GM23338 (cell line): ENCODE data around the gene ING4. TPM values are rescaled to one million over a fixed set of nuclear protein-coding genes. Genes with fewer than 3 reads are reported as not detected.

Experiments used
- ATAC-seq: fragments of 200-7000 bp; cut with Tn5 transposase; 3 replicates; pipeline ENCODE4 v1.9.1; 2020
- DNase-seq: peaks from one replicate; pipeline ENCODE4 v3.0.0-alpha.2; 2015; ENCODE audit warnings: low spot score
- H2AFZ ChIP-seq: fragments of 200-600 bp; sonication (generic); 2 replicates; pipeline ENCODE4 v1.8.0; 2016; ENCODE audit warnings: antibody characterized with exemption, mild to moderate bottlenecking, moderate library complexity
- H3F3A ChIP-seq: fragments of 200-600 bp; sonication (generic); replicated peaks from 2 replicates; pipeline ENCODE4 v1.8.0; 2017; ENCODE audit warnings: antibody characterized with exemption, mixed run types, low read depth
- H3K27ac ChIP-seq: fragments of 200-600 bp; sonication (generic); 2 replicates; pipeline ENCODE4 v1.6.1; 2016; ENCODE audit warnings: low read depth
- H3K27me3 ChIP-seq: fragments of 200-600 bp; sonication (generic); 2 replicates; pipeline ENCODE4 v1.8.0; 2016; ENCODE audit warnings: mild to moderate bottlenecking, mixed run types, moderate library complexity; ENCODE audit not compliant: insufficient read depth
- H3K36me3 ChIP-seq: fragments of 200-600 bp; sonication (generic); 2 replicates; pipeline ENCODE4 v1.8.0; 2016; ENCODE audit warnings: mild to moderate bottlenecking; ENCODE audit not compliant: insufficient read depth
- H3K4me1 ChIP-seq: fragments of 200-600 bp; sonication (generic); 2 replicates; pipeline ENCODE4 v1.8.0; 2016; ENCODE audit warnings: mild to moderate bottlenecking, moderate library complexity; ENCODE audit not compliant: insufficient read depth
- H3K4me2 ChIP-seq: fragments of 200-600 bp; sonication (generic); 2 replicates; pipeline ENCODE4 v1.7.1; 2017; ENCODE audit warnings: mixed run types
- H3K4me3 ChIP-seq: fragments of 200-600 bp; sonication (generic); 2 replicates; pipeline ENCODE4 v1.6.1; 2016; ENCODE audit warnings: mixed run types
- H3K79me2 ChIP-seq: fragments of 200-600 bp; sonication (generic); replicated peaks from 2 replicates; pipeline ENCODE4 v1.8.0; 2017; ENCODE audit warnings: mild to moderate bottlenecking; ENCODE audit not compliant: insufficient read depth
- H3K9me2 ChIP-seq: fragments of 200-600 bp; sonication (generic); 2 replicates; pipeline ENCODE4 v1.8.0; 2017; ENCODE audit not compliant: insufficient read depth
- H4K20me1 ChIP-seq: fragments of 200-600 bp; sonication (generic); replicated peaks from 2 replicates; pipeline ENCODE4 v1.8.0; 2017; ENCODE audit warnings: mild to moderate bottlenecking; ENCODE audit not compliant: insufficient read depth
- H3K27ac Mint-ChIP-seq: 2 replicates; pipeline ENCODE4 v1.8.0; 2020; ENCODE audit warnings: inconsistent platforms, mild to moderate bottlenecking, moderate library complexity, mixed read lengths
- H3K27me3 Mint-ChIP-seq: 3 replicates; pipeline ENCODE4 v1.8.0; 2022; ENCODE audit warnings: low read depth, mild to moderate bottlenecking, moderate library complexity, mixed read lengths, inconsistent platforms; ENCODE audit not compliant: insufficient read depth, poor library complexity
- H3K36me3 Mint-ChIP-seq: 3 replicates; pipeline ENCODE4 v1.8.0; 2021; ENCODE audit warnings: low read depth, mild to moderate bottlenecking, inconsistent platforms, moderate library complexity, mixed read lengths
- H3K4me1 Mint-ChIP-seq: 3 replicates; pipeline ENCODE4 v1.8.0; 2020; ENCODE audit warnings: mild to moderate bottlenecking, inconsistent platforms, mixed read lengths
- H3K4me3 Mint-ChIP-seq: 3 replicates; pipeline ENCODE4 v1.8.0; 2021; ENCODE audit warnings: moderate library complexity, mild to moderate bottlenecking, inconsistent platforms, mixed read lengths
- H3K9me3 Mint-ChIP-seq: 3 replicates; pipeline ENCODE4 v1.8.0; 2020; ENCODE audit warnings: moderate library complexity, mild to moderate bottlenecking, inconsistent platforms, mixed read lengths
- CREB1 ChIP-seq: fragments of 250-450 bp; sonication (Bioruptor Pico); IDR thresholded peaks from 2 replicates; pipeline ENCODE4 v1.5.0; 2020; ENCODE audit warnings: low read depth, mild to moderate bottlenecking, moderate library complexity
- EZH2 ChIP-seq: fragments of 200-600 bp; sonication (generic); IDR thresholded peaks from one replicate; pipeline ENCODE4 v1.8.0; 2017; ENCODE audit warnings: antibody characterized with exemption, mild to moderate bottlenecking, low read depth; ENCODE audit not compliant: unreplicated experiment
- EZH2phosphoT487 ChIP-seq: fragments of 200-600 bp; sonication (generic); IDR thresholded peaks from one replicate; pipeline ENCODE4 v1.8.1; 2018; ENCODE audit warnings: antibody characterized with exemption; ENCODE audit not compliant: unreplicated experiment
- JUNB ChIP-seq: IDR thresholded peaks from one replicate; pipeline ENCODE4 v1.6.1; 2016; ENCODE audit warnings: antibody characterized with exemption; ENCODE audit not compliant: unreplicated experiment
- NANOG ChIP-seq: IDR thresholded peaks from 2 replicates; pipeline ENCODE4 v1.6.1; 2016; ENCODE audit warnings: antibody characterized with exemption, borderline replicate concordance
- POLR2AphosphoS5 ChIP-seq: IDR thresholded peaks from 2 replicates; pipeline ENCODE4 v1.6.1; 2016; ENCODE audit warnings: antibody characterized with exemption, low read depth
- STAT1 ChIP-seq: IDR thresholded peaks from one replicate; pipeline ENCODE4 v1.6.1; 2016; ENCODE audit warnings: antibody characterized with exemption; ENCODE audit not compliant: unreplicated experiment
- ZNF114 ChIP-seq: fragments of 250-450 bp; sonication (Bioruptor Pico); IDR thresholded peaks from 2 replicates; pipeline ENCODE4 v1.5.0; 2020; ENCODE audit warnings: mild to moderate bottlenecking, moderate library complexity
- ZNF331 ChIP-seq: fragments of 250-450 bp; sonication (Bioruptor Pico); IDR thresholded peaks from 2 replicates; pipeline ENCODE4 v1.5.0; 2020; ENCODE audit warnings: low read depth, mild to moderate bottlenecking, moderate library complexity
- polyA plus RNA-seq: library from polyadenylated mRNA; unstranded; fragments of >200 nt; fragmentation: Nextera tagmentation; extraction: Ambion mirVana; gene quantifications from 2 replicates; pipeline ENCODE4 v1.2.1, GENCODE V29; 2016
- total RNA-seq: library from RNA; depleted of rRNA; stranded (reverse); fragments of >200 nt; shearing (Covaris generic); gene quantifications from 2 replicates; pipeline ENCODE4 v1.2.3, GENCODE V29; 2014
- TF ChIP-seq, protein P1 (sequence below): IDR thresholded peaks from one replicate; pipeline ENCODE4 v1.6.1; 2018; ENCODE audit warnings: antibody characterized with exemption; ENCODE audit not compliant: unreplicated experiment
- TF ChIP-seq, protein P2 (sequence below): IDR thresholded peaks from 2 replicates; pipeline ENCODE4 v1.6.1; 2016; ENCODE audit warnings: antibody characterized with exemption
- TF ChIP-seq, protein P3 (sequence below), 2 experiments: fragments of 200-600 bp in 1 of 2; sonication (generic) in 1 of 2; conservative IDR thresholded peaks; 2 replicates each; pipeline versions ENCODE4 v1.5.1 to v1.6.1; 2016 to 2017; ENCODE audit warnings: antibody characterized with exemption in 2 of 2, low read depth in 2 of 2, mild to moderate bottlenecking in 2 of 2, moderate library complexity in 1 of 2
- TF ChIP-seq, protein P4 (sequence below): fragments of 250-450 bp; sonication (Bioruptor Pico); IDR thresholded peaks from 2 replicates; pipeline ENCODE4 v1.5.0; 2020; ENCODE audit warnings: mild to moderate bottlenecking, moderate library complexity

ING4 gene
- total and polyA plus RNA-seq, 2 experiments from 2014 or later = 22.0 to 29.6 TPM

DNA sequence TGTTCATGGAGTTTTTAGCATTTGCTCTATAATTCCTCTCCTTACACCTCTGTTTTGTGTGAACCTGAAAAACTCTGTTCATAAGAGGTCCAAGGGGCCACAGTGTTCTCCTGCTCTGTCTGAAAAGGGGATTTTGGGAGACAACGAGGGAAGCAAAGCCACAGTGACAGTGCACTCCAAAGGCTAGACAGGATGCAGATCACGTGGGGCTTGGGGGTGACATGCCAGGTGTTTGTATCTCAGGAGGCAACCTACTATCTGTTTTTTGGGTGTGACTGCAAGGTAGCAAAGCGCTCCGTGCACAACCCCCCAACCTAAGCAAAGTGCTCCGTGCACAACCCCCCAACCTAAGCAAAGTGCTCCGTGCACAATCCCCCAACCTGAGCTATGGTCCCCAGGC lies 50.7 kb downstream of the ING4 start:
- peaks cover 16% of the 10 kb centered on the region for H3K27me3 Mint-ChIP-seq
- H3K9me2 ChIP-seq = peaks cover 10% of the 10 kb centered on the region
- peak overlapping the region; percentile 85 for H3K4me2 ChIP-seq
- no peaks in the 10 kb centered on the region for H4K20me1 ChIP-seq
- H3K4me3 Mint-ChIP-seq = peak overlapping the region; percentile 69
- H3K36me3 Mint-ChIP-seq = no peaks in the 10 kb centered on the region
- peaks cover 36% of the 10 kb centered on the region for H3K4me1 Mint-ChIP-seq
- H3K4me3 ChIP-seq = peak overlapping the region; percentile 57; the same call in 1 of the 2 replicates
- TF ChIP-seq ZNF331 (CRISPR knock-in tag) (no peak), EZH2 (no peak), POLR2AphosphoS5 (no peak), ZNF114 (CRISPR knock-in tag) (no peak), EZH2phosphoT487 (no peak), CREB1 (CRISPR knock-in tag) (no peak), STAT1 (no peak), NANOG (no peak), JUNB (no peak)
- TF ChIP-seq, protein P1, sequence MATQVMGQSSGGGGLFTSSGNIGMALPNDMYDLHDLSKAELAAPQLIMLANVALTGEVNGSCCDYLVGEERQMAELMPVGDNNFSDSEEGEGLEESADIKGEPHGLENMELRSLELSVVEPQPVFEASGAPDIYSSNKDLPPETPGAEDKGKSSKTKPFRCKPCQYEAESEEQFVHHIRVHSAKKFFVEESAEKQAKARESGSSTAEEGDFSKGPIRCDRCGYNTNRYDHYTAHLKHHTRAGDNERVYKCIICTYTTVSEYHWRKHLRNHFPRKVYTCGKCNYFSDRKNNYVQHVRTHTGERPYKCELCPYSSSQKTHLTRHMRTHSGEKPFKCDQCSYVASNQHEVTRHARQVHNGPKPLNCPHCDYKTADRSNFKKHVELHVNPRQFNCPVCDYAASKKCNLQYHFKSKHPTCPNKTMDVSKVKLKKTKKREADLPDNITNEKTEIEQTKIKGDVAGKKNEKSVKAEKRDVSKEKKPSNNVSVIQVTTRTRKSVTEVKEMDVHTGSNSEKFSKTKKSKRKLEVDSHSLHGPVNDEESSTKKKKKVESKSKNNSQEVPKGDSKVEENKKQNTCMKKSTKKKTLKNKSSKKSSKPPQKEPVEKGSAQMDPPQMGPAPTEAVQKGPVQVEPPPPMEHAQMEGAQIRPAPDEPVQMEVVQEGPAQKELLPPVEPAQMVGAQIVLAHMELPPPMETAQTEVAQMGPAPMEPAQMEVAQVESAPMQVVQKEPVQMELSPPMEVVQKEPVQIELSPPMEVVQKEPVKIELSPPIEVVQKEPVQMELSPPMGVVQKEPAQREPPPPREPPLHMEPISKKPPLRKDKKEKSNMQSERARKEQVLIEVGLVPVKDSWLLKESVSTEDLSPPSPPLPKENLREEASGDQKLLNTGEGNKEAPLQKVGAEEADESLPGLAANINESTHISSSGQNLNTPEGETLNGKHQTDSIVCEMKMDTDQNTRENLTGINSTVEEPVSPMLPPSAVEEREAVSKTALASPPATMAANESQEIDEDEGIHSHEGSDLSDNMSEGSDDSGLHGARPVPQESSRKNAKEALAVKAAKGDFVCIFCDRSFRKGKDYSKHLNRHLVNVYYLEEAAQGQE = no peak
- TF ChIP-seq, protein P2, sequence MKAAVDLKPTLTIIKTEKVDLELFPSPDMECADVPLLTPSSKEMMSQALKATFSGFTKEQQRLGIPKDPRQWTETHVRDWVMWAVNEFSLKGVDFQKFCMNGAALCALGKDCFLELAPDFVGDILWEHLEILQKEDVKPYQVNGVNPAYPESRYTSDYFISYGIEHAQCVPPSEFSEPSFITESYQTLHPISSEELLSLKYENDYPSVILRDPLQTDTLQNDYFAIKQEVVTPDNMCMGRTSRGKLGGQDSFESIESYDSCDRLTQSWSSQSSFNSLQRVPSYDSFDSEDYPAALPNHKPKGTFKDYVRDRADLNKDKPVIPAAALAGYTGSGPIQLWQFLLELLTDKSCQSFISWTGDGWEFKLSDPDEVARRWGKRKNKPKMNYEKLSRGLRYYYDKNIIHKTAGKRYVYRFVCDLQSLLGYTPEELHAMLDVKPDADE = no peak
- TF ChIP-seq, protein P3, sequence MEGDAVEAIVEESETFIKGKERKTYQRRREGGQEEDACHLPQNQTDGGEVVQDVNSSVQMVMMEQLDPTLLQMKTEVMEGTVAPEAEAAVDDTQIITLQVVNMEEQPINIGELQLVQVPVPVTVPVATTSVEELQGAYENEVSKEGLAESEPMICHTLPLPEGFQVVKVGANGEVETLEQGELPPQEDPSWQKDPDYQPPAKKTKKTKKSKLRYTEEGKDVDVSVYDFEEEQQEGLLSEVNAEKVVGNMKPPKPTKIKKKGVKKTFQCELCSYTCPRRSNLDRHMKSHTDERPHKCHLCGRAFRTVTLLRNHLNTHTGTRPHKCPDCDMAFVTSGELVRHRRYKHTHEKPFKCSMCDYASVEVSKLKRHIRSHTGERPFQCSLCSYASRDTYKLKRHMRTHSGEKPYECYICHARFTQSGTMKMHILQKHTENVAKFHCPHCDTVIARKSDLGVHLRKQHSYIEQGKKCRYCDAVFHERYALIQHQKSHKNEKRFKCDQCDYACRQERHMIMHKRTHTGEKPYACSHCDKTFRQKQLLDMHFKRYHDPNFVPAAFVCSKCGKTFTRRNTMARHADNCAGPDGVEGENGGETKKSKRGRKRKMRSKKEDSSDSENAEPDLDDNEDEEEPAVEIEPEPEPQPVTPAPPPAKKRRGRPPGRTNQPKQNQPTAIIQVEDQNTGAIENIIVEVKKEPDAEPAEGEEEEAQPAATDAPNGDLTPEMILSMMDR (conservative IDR thresholded peaks at IDR 0.05; ENCODE audit: low read depth in 2 of 2) = no peak
- TF ChIP-seq, protein P4, sequence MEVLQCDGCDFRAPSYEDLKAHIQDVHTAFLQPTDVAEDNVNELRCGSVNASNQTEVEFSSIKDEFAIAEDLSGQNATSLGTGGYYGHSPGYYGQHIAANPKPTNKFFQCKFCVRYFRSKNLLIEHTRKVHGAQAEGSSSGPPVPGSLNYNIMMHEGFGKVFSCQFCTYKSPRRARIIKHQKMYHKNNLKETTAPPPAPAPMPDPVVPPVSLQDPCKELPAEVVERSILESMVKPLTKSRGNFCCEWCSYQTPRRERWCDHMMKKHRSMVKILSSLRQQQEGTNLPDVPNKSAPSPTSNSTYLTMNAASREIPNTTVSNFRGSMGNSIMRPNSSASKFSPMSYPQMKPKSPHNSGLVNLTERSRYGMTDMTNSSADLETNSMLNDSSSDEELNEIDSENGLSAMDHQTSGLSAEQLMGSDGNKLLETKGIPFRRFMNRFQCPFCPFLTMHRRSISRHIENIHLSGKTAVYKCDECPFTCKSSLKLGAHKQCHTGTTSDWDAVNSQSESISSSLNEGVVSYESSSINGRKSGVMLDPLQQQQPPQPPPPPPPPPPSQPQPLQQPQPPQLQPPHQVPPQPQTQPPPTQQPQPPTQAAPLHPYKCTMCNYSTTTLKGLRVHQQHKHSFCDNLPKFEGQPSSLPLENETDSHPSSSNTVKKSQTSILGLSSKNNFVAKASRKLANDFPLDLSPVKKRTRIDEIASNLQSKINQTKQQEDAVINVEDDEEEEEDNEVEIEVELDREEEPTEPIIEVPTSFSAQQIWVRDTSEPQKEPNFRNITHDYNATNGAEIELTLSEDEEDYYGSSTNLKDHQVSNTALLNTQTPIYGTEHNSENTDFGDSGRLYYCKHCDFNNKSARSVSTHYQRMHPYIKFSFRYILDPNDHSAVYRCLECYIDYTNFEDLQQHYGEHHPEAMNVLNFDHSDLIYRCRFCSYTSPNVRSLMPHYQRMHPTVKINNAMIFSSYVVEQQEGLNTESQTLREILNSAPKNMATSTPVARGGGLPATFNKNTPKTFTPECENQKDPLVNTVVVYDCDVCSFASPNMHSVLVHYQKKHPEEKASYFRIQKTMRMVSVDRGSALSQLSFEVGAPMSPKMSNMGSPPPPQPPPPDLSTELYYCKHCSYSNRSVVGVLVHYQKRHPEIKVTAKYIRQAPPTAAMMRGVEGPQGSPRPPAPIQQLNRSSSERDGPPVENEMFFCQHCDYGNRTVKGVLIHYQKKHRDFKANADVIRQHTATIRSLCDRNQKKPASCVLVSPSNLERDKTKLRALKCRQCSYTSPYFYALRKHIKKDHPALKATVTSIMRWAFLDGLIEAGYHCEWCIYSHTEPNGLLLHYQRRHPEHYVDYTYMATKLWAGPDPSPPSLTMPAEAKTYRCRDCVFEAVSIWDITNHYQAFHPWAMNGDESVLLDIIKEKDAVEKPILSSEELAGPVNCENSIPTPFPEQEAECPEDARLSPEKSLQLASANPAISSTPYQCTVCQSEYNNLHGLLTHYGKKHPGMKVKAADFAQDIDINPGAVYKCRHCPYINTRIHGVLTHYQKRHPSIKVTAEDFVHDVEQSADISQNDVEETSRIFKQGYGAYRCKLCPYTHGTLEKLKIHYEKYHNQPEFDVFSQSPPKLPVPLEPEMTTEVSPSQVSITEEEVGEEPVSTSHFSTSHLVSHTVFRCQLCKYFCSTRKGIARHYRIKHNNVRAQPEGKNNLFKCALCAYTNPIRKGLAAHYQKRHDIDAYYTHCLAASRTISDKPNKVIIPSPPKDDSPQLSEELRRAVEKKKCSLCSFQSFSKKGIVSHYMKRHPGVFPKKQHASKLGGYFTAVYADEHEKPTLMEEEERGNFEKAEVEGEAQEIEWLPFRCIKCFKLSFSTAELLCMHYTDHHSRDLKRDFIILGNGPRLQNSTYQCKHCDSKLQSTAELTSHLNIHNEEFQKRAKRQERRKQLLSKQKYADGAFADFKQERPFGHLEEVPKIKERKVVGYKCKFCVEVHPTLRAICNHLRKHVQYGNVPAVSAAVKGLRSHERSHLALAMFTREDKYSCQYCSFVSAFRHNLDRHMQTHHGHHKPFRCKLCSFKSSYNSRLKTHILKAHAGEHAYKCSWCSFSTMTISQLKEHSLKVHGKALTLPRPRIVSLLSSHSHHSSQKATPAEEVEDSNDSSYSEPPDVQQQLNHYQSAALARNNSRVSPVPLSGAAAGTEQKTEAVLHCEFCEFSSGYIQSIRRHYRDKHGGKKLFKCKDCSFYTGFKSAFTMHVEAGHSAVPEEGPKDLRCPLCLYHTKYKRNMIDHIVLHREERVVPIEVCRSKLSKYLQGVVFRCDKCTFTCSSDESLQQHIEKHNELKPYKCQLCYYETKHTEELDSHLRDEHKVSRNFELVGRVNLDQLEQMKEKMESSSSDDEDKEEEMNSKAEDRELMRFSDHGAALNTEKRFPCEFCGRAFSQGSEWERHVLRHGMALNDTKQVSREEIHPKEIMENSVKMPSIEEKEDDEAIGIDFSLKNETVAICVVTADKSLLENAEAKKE (CRISPR knock-in tag) = no peak
- DNase-seq = no peak
- no peaks in the 10 kb centered on the region for H3K36me3 ChIP-seq
- H3K79me2 ChIP-seq = no peaks in the 10 kb centered on the region
- no peak for ATAC-seq
- H3K27ac Mint-ChIP-seq = peak overlapping the region; percentile 68; the same call in 1 of the 2 replicates
- H3K9me3 Mint-ChIP-seq = no peaks in the 10 kb centered on the region
- H3F3A ChIP-seq = peaks cover 29% of the 10 kb centered on the region; the same call in 1 of the 2 replicates
- peaks cover 31% of the 10 kb centered on the region for H3K4me1 ChIP-seq
- no peaks in the 10 kb centered on the region for H3K27me3 ChIP-seq
- no peak overlapping the region for H2AFZ ChIP-seq
- 0 out of 2 replicates have a peak overlapping the region, but pooled peaks have one; percentile 32 for H3K27ac ChIP-seq
